Measurements from ENCODE around the gene EGLN2. TPM values are rescaled to one million over a fixed set of nuclear protein-coding genes. Genes with fewer than 3 reads are reported as not detected.
"Not testable (repeated sequence)": the region's sequence is repeated elsewhere in the genome, so short reads cannot be mapped to it uniquely, and the experiment has no call there.

Gene EGLN2
- 48.4 TPM for total RNA-seq
- long read RNA-seq, transcript EGLN2-207 (5 exons, 2,821 nt) = minor isoform, 34 of 183 reads
- long read RNA-seq, transcript EGLN2-201 (6 exons, 2,102 nt) = major isoform, 129 of 183 reads
- long read RNA-seq, partial matches to known transcripts = 5 of 183 reads
- long read RNA-seq, other reads (novel, unspliced or antisense) = 13 of 183 reads

DNA sequence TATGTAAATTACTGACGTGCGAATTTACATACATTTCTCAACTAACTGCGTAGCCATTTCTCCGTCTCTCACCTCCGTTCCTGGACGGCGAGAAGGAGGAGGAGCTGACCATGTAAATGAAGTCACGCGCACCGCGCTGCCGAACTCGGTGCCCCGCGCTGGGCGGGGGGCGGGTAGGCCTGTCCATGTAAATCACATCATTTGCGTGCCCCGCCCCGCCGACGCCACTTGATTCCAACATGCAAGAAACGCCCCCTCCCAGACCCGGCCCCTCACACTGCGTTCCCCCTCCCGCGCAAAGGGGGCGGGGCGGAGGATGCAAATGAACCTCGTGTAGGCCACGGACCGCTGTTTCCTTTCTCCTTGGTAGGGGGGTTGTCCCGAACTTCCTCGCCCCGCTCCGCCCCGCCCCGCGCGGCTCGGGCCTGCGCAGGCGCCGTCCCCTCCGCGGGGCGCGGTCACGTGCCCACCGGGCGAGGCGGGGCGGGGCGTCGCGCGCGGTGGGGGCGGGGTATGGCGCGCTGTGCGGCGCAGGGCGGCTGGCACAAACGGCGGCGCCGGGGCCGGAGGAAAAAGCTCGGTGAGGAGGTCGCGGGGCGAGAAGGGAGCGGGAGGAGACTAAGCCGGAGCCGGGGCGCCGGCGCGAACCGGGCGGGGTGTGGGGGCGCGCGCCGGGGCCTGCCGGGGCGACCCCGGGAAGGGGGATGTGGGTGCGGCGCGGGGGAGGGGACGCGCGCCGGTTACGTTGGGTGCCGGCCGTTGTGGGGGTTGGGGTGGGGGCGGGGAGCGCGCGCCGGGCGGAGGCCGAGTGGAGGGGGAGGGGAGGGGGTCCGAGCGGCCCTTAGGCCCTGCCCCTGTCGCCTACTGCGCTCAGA lies at the start of gene EGLN2:
Gene EGLN2, plus strand, starts transcription at position 509 of the 875 bp plus-strand sequence. CDS start 1,382 bp downstream, outside the sequence.
- intact Hi-C loops (cut with DNase I) = loop anchor here (1.0 to 2.0 kb wide), 2 partner anchors 83 to 136 kb away; partner anchors contain the start of gene COQ8B
- peak; percentile 100 for DNase-seq (ENCODE audit: low spot score)

DNA sequence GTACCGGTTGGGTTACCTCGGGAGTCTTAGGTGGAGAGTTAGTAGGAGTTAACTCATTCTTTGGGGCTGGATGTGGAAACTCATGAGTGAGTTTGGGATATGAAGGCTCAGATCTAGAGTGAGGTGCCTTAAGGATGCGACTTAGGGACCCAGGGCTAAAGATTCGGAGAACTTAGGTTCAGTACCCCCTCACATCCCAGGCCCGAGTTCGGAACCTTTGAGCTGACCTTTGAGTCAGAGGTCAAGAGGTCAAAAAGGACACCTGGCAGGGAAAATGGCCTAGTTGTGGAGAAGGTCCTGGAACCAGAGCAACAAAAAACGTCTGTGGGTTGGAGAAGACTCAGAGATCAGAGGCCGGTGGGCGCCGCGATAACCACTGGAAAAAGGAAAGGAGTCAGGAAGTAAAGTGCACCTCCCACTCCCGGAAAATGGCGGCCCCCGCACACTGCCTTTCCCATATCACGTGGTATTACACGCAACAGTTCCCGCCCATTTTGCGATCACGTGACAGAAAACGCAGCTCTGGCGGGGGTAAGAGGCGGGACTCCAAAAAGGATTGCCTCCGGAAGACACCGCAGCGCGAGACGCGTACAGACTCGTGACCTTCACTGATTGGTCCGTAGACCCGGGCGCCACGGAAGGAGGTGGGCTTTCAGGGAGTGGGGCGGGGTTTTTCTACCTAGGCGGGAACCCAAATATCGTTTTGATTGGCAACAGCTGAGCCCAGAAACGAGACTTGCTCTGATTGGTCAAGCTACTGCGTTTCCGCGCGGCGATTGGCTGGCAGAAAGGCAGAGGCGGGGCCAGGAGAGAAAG lies 48.7 kb upstream of the EGLN2 start, which contains the start of gene ACTMAP:
Gene ACTMAP, minus strand, starts transcription at position 420 of the 816 bp plus-strand sequence. CDS start 674 bp downstream, outside the sequence.
- intact Hi-C loops (cut with DNase I) = loop anchor here (2.0 kb wide), 3 partner anchors 29 to 59 kb away; partner anchors contain the start of genes NUMBL and RAB4B
- peak; percentile 100 for DNase-seq (ENCODE audit: low spot score)

DNA sequence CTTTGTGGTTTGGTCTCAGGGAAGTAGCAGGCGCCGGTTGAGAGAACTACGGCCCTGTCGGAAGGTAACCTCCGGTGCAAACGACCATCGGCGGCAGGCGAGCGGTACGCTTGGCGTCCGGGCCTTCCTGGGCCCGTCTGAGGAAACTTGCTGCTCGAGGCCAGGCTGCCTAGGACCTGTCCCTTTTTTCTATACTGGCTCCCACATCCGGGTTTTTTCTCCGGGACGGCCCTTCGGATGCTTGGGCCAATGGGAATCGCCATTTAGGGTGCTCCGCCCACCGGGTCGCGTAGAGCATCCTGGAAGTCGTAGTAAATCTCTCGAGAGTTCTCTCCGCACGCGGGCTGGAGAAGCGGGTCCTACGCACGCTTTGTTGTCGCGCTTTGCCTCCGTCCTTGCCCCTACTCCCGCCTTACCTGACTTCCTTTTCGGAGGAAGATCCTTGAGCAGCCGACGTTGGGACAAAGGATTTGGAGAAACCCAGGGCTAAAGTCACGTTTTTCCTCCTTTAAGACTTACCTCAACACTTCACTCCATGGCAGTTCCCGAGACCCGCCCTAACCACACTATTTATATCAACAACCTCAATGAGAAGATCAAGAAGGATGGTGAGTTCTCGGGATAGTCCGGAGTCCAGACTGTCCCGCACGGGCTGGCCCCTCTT lies 48.0 kb upstream of the EGLN2 start, which contains the start of gene SNRPA:
Gene SNRPA, plus strand, starts transcription at position 330 of the 664 bp plus-strand sequence. Its CDS starts 206 bp downstream, at position 536.
- intact Hi-C loops (cut with DNase I) = loop anchor here (2.0 kb wide), 3 partner anchors 28 to 60 kb away; partner anchors contain the start of genes NUMBL and RAB4B
- peak; percentile 96 for DNase-seq (ENCODE audit: low spot score)

DNA sequence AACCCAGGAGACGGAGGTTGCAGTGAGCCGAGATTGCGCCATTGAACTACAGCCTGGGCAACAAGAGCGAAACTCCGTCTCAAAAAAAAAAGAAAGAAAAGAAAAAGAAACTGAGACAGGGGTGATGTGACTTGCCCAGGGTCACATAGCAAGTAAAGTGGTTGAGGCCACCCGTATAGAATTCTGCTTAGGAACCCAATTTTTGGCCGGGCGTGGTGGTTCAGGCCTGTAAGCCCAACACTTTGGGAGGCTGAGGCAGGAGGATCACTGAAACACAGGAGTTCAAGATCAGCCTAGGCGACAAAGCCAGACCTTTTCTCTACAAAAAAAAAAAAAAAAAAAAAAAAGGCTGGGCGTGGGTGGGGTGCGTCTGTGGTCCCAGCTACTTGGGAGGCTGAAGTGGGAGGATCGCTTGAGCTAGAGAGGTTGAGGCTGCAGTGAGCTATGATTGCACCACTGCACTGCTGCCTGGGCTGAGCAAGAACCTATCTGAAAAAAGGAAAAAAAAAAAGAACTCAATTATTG lies 46.7 kb upstream of the EGLN2 start:
- no peak for DNase-seq (ENCODE audit: low spot score)
- intact Hi-C loops (cut with DNase I) = no loop called here

DNA sequence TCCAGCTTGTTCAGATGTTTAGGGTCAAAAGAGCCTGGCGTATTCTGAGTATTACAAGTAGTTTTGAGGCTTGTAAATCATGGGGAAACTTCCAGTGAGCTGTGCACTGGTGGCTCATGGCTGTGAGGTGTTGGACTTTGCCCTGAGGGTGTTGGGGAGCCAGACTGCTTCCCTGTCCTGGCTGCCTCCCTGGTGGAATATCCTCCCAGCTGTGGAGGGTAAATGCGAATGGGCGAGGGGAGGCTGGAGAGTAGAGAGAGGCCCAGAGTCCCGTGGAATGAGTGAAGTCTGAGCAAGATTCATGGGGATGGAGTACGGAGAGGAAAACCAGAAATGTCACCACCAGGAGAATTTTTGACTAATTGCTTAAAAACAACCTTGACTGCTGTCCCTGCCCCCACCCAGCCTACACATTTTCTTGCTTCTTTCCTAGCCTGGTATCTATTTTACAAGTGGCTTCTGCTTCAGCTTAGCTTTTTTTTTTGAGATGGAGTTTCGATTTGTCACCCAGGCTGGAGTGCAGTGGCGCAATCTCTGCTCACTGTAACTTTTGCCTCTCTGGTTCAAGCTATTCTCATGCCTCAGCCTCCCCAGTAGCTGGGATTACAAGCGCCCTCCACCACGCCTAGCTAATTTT lies 44.3 kb upstream of the EGLN2 start:
- intact Hi-C loops (cut with DNase I) = no loop called here
- DNase-seq (ENCODE audit: low spot score) = no peak

DNA sequence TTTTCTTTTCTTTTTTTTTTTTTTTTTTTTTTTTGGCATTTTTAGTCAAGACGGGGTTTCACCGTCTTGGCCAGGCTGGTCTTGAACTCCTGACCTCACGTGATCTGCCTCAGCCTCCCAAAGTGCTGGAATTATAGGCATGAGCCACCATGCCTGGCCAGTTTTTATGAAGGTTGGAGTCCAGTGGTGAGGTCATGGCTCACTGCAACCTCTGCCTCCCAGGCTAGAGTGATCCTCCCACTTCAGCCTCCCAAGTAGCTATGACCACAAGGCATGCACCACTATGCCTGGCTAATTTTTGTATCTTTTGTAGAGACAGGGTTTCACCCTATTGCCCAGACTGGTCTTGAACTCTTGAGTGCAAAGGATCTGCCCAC lies 43.8 kb upstream of the EGLN2 start:
- intact Hi-C loops (cut with DNase I) = no loop called here

DNA sequence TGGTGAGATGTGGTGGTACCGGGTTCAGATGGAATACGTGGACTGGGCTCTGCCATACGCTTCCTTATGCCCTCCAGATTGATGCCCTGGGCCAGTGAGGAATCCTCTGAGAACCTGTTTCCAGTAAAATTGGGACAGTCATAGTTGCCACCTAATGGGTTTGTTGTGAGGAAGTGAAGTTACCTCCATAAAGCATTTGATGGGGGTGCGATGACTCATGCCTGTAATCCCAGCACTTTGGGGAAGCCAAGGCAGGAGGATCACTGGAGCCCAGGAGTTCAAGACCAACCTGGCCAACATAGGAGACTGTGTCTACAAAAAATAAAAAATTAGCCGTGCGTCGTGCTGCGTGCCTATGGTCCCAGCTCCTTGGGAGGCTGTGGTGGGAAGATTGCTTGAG lies 43.2 kb upstream of the EGLN2 start:
- intact Hi-C loops (cut with DNase I) = no loop called here
- no peak for DNase-seq (ENCODE audit: low spot score)

More for the DNA sequence above, 43.8 kb upstream of the EGLN2 start:
- DNase-seq (ENCODE audit: low spot score) = no peak

DNA sequence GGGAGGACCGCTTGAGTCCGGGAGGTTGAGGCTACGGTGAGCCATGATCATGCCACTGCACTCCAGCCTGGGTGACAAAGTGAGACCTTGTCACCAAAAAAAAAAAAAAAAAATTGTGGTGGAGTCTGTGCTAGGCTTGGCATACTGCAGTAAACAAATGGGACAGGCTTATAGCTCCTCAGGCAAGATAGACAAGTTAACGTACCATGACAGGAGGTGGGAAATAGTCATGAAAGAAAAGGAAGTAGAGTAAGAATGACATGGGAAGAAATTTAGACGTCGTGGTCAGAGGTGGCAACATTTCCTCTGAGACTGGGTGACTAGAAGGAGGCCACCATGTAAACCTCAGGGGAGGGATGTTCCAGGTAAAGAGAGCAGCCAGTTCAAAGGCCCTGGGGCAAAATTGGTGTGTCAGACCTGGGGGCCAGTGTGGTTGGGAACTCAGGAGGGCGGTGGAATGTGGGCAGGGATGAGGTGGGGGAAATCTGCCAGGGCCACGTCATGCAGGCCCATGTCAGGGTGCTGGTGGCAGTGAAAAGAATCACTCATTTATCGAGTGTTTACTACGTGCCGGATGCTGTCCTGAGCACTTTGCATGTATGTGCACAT lies 42.4 kb upstream of the EGLN2 start:
- DNase-seq (ENCODE audit: low spot score) = no peak
- intact Hi-C loops (cut with DNase I) = no loop called here

DNA sequence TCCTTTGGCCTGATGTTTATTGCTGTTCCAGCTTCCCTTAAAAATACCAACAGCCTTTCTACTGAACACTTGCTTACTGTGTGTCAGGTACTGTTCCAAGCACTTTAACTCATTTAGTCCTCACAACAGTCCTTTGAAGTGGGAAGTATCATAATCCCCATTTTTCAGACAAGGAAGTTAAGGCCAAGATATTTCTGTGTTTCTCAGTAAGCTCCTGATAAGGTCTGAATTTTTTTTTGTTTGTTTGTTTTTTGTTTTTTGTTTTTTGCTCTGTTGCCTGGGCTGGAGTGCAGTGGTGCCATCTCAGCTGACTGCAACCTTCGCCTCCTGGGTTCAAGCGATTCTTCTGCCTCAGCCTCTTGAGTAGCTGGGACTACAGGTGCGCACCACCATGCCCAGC lies 40.5 kb upstream of the EGLN2 start:
- intact Hi-C loops (cut with DNase I) = no loop called here

DNA sequence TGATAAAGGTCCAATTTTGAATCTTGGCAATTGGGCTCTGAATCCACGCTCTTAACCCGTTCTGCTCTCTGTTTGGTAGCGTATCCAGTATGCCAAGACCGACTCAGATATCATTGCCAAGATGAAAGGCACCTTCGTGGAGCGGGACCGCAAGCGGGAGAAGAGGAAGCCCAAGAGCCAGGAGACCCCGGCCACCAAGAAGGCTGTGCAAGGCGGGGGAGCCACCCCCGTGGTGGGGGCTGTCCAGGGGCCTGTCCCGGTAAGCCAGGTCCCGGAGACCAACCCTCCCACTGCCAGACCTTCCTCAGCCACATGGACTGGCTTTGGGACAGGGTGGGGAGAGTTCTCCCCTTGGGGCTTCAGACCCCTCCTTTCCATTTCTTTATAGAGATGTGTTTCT lies 39.6 kb upstream of the EGLN2 start:
- intact Hi-C loops (cut with DNase I) = no loop called here
- DNase-seq (ENCODE audit: low spot score) = no peak

More for the DNA sequence above, 40.5 kb upstream of the EGLN2 start:
- no peak for DNase-seq (ENCODE audit: low spot score)

DNA sequence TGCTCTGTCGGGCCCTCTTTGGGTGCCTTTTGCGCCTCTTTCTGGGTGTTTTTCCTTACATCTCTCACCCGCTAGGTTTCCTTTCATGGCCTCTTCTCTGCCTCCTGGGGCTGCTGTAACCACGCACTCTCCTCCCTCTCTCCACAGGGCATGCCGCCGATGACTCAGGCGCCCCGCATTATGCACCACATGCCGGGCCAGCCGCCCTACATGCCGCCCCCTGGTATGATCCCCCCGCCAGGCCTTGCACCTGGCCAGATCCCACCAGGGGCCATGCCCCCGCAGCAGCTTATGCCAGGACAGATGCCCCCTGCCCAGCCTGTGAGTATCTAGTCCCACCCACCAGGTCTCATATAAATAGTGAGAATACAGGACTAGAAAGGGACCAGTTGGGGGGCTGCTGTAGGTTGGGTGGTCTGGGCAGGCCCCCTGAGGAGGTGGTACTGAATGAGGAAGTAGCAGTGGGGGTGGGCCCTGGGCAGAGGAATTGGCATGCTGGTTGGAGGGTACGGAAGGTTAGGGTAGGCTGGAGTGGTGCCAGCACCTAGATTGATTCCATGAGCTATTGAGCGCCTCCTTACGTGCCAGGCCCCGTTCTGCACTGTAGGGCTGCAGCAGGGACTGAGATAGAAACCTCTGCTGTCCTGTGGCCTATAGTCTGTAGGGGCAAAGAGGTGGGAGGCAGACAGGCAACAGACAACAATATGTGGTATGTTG lies 36.1 kb upstream of the EGLN2 start:
- intact Hi-C loops (cut with DNase I) = no loop called here
- no peak for DNase-seq (ENCODE audit: low spot score)

DNA sequence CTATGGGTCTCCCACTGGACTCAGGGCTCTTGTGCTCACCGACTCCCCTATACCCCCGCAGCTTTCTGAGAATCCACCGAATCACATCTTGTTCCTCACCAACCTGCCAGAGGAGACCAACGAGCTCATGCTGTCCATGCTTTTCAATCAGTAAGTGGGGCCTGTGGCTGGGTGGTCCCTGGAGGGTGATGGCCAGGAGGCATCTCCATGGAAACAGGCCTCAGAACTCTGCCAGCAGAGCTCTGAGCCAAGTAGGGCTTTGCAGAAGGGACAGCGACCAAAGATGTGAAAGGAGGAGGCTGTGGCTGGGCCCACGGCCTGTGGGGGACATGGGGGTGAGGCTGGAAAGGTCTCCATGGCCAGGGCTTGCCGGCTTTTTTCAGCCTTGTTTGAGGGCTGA lies 35.5 kb upstream of the EGLN2 start:
- no peak for DNase-seq (ENCODE audit: low spot score)
- intact Hi-C loops (cut with DNase I) = no loop called here

DNA sequence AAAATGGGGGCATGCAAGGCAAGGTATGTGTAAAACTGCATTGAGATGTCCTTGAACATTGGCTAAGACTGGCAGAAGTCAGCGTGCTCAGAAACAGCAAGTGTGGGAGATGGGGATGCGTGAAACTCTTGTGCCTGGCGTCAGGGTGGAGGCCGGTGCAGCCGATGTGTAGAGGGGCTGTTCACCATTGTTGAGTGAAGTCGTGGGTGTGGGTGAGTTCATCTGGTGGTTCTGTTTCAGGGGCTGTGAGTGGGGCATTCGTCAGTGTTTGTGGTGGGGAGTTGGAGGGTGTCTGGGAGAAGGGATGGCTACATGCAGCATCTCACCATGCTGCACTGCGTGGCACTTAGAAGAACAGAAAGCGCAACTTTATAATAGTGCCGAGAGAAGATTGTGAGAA lies 35.0 kb upstream of the EGLN2 start:
- DNase-seq (ENCODE audit: low spot score) = no peak
- intact Hi-C loops (cut with DNase I) = no loop called here

DNA sequence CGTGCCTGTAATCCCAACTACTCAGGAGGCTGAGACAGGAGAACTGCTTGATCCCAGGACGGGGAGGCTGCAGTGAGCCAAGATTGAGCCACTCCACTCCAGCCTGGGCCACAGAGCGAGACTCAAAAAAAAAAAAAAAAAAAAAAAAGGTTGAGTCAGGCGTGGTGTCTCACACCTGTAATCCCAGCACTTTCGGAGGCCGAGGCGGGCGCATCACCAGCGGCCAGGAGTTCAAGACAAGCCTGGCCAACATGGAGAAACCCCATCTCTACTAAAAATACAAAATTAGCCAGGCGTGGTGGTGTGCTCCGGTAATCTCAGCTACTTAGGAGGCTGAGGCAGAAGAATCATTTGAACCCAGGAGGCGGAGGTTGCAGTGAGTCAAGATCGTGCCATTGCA lies 32.6 kb upstream of the EGLN2 start:
- DNase-seq (ENCODE audit: low spot score); intact Hi-C loops (cut with DNase I): not testable (repeated sequence)

DNA sequence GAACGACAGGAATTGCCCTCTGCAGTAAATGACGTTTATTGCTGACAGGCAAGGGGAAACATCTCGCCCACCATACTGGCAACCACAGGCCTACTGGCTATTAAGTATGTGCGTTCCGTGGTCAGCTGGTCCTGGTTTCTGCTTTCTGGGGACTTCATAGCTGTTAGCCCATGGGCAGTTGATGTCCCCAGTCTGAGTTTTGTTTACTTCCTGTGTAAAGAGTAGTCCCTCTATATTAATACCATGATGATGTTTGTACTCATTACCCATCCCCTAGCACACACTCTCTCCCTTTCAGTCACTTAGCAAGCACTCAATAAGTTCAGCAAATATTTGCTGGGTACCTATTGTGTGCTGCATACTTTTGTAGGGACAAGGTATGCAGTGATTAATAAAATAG lies 30.1 kb upstream of the EGLN2 start:
- intact Hi-C loops (cut with DNase I) = no loop called here

DNA sequence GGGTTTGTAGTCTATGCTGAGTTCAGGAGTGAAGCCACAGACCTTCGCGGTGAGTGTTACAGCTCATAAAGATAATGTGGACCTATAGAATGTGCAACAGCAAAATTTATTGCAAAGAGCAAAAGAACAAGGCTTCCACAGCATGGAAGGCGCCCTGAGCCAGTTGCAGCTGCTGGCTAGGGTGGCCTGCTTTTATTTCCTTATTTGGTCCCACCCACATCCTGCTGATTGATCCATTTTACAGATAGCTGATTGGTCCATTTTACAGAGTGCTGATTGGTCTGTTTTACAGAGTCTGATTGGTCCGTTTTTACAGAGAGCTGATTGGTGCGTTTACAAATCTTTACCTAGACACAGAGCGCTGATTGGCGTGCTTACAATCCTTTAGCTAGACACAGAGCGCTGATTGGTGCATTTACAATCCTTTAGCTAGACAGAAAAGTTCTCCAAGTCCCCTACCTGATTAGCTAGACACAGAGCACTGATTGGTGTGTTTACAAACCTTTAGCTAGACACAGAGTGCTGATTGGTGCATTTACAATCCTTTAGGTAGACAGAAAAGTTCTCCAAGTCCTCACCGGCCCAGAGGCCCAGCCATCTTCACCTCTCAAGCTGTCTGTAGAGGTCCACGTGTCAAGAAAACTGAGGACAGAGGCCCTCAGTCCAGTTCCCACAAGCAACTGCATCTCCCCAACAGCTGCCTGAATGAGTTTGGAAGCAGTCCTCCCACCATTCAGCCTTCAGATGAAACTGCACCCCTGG lies 27.7 kb upstream of the EGLN2 start:
- intact Hi-C loops (cut with DNase I); DNase-seq (ENCODE audit: low spot score): not testable (repeated sequence)

More for the DNA sequence above, 30.1 kb upstream of the EGLN2 start:
- DNase-seq (ENCODE audit: low spot score) = no peak
